Mesothelial cell of epicardium (in vitro differentiated cells): Measurements from ENCODE around the gene GNAI2. TPM values are rescaled to one million over a fixed set of nuclear protein-coding genes. Genes with fewer than 3 reads are reported as not detected.

Experiments
- DNase-seq, 2 experiments: peaks; one replicate each; pipeline ENCODE4 v3.0.0; 2021; ENCODE audit warnings: low spot score in 2 of 2; ENCODE audit not compliant: unreplicated experiment in 2 of 2
- H3K27ac Mint-ChIP-seq: 2 replicates; pipeline ENCODE4 v1.8.0; 2021; ENCODE audit warnings: mixed read lengths
- H3K27me3 Mint-ChIP-seq: 2 replicates; pipeline ENCODE4 v1.8.0; 2021; ENCODE audit warnings: low read depth, mixed read lengths
- H3K36me3 Mint-ChIP-seq: 2 replicates; pipeline ENCODE4 v1.8.0; 2021; ENCODE audit warnings: mixed read lengths
- H3K4me1 Mint-ChIP-seq: 2 replicates; pipeline ENCODE4 v1.8.0; 2021; ENCODE audit warnings: mixed read lengths
- H3K4me3 Mint-ChIP-seq: 2 replicates; pipeline ENCODE4 v1.8.0; 2021; ENCODE audit warnings: mild to moderate bottlenecking, moderate library complexity, mixed read lengths
- H3K9me3 Mint-ChIP-seq: 2 replicates; pipeline ENCODE4 v1.8.0; 2021; ENCODE audit warnings: mixed read lengths
- CTCF ChIP-seq: fragments of 200-600 bp; sonication (generic); IDR thresholded peaks from one replicate; pipeline ENCODE4 v1.5.0; 2021; ENCODE audit warnings: antibody characterized with exemption; ENCODE audit not compliant: unreplicated experiment
- total RNA-seq: library from RNA; stranded (reverse); gene quantifications from 3 replicates; pipeline ENCODE4 v1.2.1, GENCODE V29; 2021

The GNAI2 gene
- total RNA-seq, 1 donor from 2014 or later: 156 TPM

GRCh38 chr3:50230104-50230793, 5.8 kb upstream of the GNAI2 start:
- Mint-ChIP-seq H3K27ac (no peak overlapping the region), H3K36me3 (no peaks in the 10 kb centered on the region), H3K4me1 (peaks cover 33% of the 10 kb centered on the region), H3K27me3 (peaks cover 2% of the 10 kb centered on the region), H3K4me3 (no peak overlapping the region), H3K9me3 (no peaks in the 10 kb centered on the region)
- DNase-seq: no peak
- TF ChIP-seq CTCF: no peak

GRCh38 chr3:50230794-50231125, 5.2 kb upstream of the GNAI2 start:
- H3K9me3 Mint-ChIP-seq: no peaks in the 10 kb centered on the region
- no peaks in the 10 kb centered on the region for H3K27me3 Mint-ChIP-seq
- TF ChIP-seq CTCF: no peak
- no peak overlapping the region for H3K27ac Mint-ChIP-seq
- H3K4me1 Mint-ChIP-seq: peaks cover 37% of the 10 kb centered on the region
- H3K4me3 Mint-ChIP-seq: no peak overlapping the region
- no peaks in the 10 kb centered on the region for H3K36me3 Mint-ChIP-seq
- DNase-seq: no peak

- H3K4me1 Mint-ChIP-seq: peaks cover 33% of the 10 kb centered on the region
Measured at GRCh38 chr3:50231581-50231980, 4.4 kb upstream of the GNAI2 start.

GRCh38 chr3:50232303-50232702, 3.7 kb upstream of the GNAI2 start:
- H3K27ac Mint-ChIP-seq: peak overlapping the region; percentile 12
- H3K36me3 Mint-ChIP-seq: no peaks in the 10 kb centered on the region
- H3K4me3 Mint-ChIP-seq: no peak overlapping the region
- H3K4me1 Mint-ChIP-seq: peaks cover 32% of the 10 kb centered on the region
- H3K27me3 Mint-ChIP-seq: no peaks in the 10 kb centered on the region
- no peak for DNase-seq
- H3K9me3 Mint-ChIP-seq: no peaks in the 10 kb centered on the region
- TF ChIP-seq CTCF: no peak

More at GRCh38 chr3:50231581-50231980, 4.4 kb upstream of the GNAI2 start:
- no peaks in the 10 kb centered on the region for H3K27me3 Mint-ChIP-seq
- no peaks in the 10 kb centered on the region for H3K9me3 Mint-ChIP-seq
- no peak overlapping the region for H3K27ac Mint-ChIP-seq
- no peaks in the 10 kb centered on the region for H3K36me3 Mint-ChIP-seq
- no peak overlapping the region for H3K4me3 Mint-ChIP-seq
- DNase-seq: no peak
- TF ChIP-seq CTCF: no peak

- no peak for DNase-seq
- Mint-ChIP-seq H3K27ac (no peak overlapping the region), H3K4me3 (no peak overlapping the region), H3K4me1 (peaks cover 33% of the 10 kb centered on the region), H3K27me3 (no peaks in the 10 kb centered on the region), H3K9me3 (no peaks in the 10 kb centered on the region), H3K36me3 (no peaks in the 10 kb centered on the region)
- no peak for TF ChIP-seq CTCF
Measured at GRCh38 chr3:50233176-50233575, 2.8 kb upstream of the GNAI2 start.
